ENCODE measurements around the gene TSR3.

DNA sequence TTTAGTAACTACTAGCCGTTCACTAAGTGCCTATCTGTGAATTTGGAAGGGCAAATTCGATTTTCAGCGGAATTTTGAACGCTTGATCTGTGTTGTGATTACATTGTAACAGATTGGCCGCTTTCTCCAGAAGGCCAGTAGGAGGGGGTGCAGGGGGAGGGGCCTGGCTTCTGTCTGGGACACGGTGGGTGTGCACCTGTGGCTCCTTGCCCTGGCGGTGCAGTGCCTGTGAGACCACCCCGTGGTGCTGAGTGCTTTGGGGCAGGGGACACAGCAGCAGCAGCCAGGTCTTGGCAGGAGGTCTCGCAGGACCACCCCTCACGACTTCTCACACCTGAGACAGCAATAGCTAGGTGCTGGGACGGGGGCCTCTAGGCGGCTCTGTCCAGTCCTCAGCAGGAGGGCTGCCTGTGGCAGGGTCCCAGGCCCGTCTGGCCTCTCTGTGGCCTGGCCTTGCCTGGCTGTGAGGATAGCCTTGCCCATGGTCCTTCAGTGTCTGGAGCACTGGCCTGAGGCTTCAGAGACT lies 40.4 kb downstream of the TSR3 start:
- TF ChIP-seq, protein P1, sequence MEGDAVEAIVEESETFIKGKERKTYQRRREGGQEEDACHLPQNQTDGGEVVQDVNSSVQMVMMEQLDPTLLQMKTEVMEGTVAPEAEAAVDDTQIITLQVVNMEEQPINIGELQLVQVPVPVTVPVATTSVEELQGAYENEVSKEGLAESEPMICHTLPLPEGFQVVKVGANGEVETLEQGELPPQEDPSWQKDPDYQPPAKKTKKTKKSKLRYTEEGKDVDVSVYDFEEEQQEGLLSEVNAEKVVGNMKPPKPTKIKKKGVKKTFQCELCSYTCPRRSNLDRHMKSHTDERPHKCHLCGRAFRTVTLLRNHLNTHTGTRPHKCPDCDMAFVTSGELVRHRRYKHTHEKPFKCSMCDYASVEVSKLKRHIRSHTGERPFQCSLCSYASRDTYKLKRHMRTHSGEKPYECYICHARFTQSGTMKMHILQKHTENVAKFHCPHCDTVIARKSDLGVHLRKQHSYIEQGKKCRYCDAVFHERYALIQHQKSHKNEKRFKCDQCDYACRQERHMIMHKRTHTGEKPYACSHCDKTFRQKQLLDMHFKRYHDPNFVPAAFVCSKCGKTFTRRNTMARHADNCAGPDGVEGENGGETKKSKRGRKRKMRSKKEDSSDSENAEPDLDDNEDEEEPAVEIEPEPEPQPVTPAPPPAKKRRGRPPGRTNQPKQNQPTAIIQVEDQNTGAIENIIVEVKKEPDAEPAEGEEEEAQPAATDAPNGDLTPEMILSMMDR (IDR thresholded peaks at IDR 0.05) = no peak
- TF ChIP-seq POLR2A (IDR thresholded peaks at IDR 0.05) = no peak
